HG02678 (cell line): ENCODE results near the gene POU2F3.
A peak's percentile ranks its signal among the peaks of the same experiment; 100 is the strongest.

Experiments used
- ATAC-seq: cut with Tn5 transposase; IDR thresholded peaks from one replicate; pipeline ENCODE4 v1.9.1; 2021; ENCODE audit warnings: mild to moderate bottlenecking, moderate library complexity; ENCODE audit not compliant: unreplicated experiment

Gene POU2F3

GRCh38 chr11:120310870-120311269 lies 70.9 kb downstream of the POU2F3 start:
- ATAC-seq: no peak

DNA sequence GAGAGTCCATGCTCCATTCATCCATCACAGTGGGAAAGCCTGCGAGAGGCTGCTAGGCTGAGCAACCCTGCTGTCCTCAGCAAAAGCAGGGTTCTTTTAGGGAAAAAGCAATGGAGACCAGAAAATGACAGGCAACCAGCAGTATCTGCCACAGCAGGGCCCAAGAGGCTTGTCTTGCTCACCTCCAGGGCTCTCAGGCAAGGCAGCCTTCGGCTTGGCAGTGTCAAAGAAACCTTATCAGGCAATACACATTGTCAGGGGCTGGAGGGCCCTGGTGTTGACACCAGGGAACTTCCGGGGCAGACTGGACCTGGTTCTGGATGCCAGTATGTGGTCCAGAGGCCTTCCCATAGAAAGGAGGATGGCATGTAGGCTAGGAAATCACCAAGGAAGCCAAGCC lies 74.9 kb downstream of the POU2F3 start:
- no peak for ATAC-seq

GRCh38 chr11:120316880-120317688 lies 77.1 kb downstream of the POU2F3 start:
- no peak for ATAC-seq

DNA sequence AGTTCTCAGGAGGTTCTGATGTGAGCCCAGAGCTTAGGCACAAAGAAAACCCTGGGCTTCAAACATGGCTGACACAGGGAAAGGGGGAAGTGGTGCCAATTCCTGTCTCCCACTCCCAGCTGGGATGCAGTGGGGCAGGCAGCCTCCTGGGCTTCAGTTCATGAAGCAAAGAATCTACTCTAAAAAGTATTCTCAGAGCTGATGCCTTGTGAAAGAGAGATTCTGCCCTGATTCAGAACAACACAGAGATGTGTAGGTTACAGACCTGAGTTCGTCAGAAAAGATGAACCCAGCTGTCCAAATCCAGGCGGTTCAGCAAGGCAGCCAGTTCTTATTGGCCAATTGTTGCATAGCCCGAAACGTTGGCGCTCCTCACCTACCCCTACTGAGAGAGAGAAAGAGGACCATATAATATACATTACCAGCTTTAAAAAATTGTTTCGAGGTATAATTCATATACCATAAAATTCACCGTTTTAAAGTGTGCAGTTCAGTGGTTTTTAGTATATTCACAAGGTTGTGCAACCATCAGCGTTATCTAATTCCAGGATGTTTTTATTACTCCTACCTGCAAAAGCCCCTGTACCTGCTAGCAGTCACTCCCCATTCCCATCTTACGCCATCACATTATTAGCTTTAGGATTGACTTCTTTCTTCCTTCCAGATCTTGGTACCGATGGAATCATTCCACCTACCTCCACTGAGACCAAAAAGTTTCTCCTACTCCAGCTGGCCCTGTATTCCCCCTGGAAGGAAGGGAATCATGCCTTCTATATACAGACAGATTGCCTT lies 77.9 kb downstream of the POU2F3 start:
- ATAC-seq: no peak

DNA sequence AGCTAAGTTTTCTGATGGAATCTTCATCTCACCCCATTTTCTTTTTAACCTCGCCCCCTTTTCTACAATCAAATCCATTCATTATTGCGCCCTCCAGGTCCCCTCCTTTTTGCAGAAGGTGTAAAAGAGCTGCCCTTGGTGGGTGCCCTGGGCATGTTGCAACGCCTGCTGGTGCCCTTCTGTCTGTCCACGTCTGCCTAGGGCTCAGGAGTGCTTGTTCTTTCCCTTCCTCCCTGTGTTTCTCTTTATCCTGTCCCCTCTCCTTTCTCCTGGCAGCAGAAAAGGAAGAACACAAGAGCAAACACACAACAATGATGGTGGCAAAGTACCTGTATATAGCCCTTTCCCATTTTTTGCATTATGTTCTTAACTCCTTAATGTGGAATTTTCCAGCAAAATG lies 79.0 kb downstream of the POU2F3 start:
- no peak for ATAC-seq

GRCh38 chr11:120324932-120325810 lies 85.2 kb downstream of the POU2F3 start, which contains the start of gene TLCD5:
TLCD5 (plus strand) TSS chr11:120325299; CDS start chr11:120327442, 2,143 bp downstream.
- peak; percentile 41 for ATAC-seq

DNA sequence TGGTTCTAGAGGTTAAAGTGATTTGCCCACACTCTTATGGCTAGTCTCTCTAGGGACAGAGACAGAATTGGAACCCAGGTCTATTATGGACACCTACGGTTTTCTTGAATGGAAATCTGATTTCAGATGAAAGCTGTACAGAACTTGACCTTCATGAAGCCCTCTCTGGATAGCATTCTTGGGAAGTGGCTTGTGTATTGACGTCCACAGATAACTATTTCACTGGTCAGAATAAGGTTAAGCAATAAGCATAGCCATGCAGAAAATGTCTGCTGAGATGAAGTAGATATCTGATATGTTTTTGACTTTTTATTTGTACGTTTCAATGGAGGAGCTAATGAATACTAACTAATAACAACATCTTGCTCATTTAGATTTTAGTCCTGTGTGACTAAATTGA lies 86.3 kb downstream of the POU2F3 start:
- ATAC-seq: no peak

- ATAC-seq: no peak
Observed at GRCh38 chr11:120326845-120327281, 86.9 kb downstream of the POU2F3 start.

DNA sequence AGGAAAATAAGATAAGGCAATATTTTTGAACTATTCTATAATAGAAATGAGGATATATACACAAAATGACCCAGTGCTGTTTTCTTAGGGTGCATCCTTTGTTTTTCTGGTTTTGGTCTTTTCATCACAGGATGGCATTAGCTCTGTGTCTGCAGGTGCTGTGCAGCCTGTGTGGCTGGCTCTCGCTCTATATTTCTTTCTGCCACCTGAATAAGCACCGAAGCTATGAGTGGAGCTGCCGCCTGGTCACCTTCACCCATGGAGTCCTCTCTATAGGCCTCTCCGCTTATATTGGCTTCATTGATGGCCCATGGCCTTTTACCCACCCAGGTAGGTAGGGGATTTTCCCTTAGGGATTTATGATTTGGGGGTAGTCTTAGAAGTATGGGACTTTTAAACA lies 87.4 kb downstream of the POU2F3 start:
- ATAC-seq: no peak

- no peak for ATAC-seq
Observed at GRCh38 chr11:120329556-120329955, 89.6 kb downstream of the POU2F3 start.

DNA sequence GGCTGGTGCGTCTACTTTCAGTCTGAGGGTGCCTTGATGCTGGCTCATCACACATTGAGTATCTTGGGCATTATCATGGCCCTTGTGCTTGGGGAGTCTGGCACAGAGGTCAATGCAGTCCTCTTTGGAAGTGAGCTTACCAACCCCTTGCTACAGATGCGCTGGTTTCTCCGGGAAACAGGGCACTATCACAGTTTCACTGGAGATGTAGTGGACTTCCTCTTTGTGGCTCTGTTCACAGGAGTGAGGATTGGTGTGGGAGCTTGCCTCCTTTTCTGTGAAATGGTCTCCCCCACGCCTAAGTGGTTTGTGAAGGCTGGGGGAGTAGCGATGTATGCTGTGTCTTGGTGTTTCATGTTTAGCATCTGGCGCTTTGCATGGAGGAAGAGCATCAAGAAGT lies 90.1 kb downstream of the POU2F3 start:
- no peak for ATAC-seq

GRCh38 chr11:120331301-120331996 lies 91.5 kb downstream of the POU2F3 start:
- no peak for ATAC-seq

DNA sequence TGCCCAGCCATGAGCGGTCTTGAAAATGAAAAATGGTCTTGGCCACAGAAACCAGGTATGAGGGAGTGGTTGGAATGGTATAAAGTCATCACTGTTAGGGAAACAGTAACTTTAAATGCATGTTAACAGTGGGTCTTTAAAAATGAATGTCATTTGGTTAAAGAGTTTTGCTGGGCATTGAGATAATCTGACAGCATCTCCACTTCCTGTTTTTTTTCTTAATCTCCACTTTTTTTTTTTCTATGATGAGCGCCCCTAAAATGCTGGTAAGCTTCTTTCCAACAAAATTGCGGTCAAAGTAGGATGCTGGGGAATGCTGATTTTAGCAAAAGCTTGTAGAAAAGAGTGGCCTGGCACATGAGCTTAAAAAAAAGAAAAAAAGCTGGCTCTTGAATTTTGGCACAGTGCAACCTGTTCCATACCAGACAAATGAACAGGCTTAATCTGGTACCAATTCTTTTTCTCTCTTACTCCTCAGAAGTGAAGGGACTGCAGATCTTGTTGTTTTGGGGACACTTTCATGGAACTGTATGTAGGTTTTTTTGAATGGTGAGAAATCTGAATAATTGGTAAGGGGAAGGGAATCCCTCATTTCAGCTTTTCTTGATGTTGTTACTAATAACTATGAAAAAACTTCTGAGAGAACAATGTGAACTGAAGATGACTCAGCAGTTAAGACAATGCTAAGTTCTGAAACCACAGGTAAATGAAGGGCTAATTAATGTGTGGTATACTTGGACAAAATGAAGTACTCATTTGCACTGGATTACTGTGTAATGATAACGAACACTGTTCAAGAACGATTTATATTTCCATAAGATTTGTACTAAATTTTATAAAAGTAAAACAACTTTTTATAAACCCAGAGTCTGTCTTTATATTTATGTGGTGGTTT lies 93.1 kb downstream of the POU2F3 start:
- no peak for ATAC-seq

DNA sequence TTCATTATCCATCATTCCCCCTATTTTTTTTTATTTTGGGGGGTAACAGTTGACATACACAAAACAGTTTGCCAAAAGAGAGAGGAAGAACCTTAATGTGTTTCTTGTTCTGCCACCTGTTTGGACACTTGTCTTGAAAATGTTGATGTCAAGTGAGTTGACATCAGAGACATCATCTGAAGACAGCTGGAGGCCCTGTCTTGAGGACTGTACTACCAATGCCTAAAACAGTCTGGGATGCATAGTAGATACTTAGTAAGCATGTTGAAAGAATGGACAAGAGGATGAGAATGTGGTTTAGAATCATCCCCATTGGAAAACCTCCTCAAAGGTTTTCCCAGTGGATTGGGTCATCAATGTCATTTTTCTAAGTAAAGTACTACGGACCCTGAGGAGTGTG lies 93.9 kb downstream of the POU2F3 start:
- ATAC-seq: no peak

GRCh38 chr11:120334332-120334731 lies 94.4 kb downstream of the POU2F3 start:
- ATAC-seq: no peak

DNA sequence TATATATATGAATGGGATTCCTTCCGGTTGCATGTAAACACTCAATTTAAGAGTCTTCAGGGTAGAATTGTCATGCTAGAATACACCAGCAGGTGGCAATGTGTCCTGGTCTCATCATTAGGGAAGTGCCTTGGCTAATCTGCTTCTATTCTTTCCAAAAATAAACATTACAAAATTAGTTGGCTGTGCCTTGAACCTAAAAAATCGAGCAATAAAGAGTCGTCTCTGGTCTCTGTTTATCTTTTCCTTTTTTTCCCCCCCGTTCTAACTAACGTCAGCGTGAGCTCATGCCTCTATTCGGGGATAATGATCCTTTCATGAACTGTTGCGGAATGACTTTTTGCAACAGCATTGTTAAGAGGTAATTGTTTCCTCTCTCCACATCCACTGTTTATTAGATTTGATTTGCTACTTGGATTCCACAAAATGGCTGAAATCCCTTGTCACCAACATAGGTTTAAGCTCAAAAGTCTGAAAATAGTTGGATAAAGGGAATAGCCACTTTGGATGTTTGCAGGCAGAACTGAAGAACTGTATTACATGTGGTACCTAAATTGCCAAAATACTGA lies 95.0 kb downstream of the POU2F3 start:
- ATAC-seq: no peak

DNA sequence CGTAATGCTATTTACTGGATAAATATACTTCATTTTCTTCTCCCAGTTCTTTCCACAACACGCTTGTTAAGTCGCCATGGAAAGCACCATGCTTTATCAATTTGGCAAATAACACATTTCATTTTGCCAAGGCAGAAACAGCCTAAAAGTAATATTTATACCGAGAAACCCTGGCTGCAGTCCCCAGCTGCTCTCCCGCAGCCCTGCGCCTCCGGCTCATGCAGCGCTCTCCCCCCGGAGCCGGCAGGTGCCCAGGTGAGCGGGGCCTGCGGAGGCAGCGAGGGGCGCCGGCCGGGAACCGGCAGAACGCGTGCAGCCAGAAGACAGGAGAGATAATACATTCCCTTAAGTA lies 95.6 kb downstream of the POU2F3 start:
- ATAC-seq: peak; percentile 14

DNA sequence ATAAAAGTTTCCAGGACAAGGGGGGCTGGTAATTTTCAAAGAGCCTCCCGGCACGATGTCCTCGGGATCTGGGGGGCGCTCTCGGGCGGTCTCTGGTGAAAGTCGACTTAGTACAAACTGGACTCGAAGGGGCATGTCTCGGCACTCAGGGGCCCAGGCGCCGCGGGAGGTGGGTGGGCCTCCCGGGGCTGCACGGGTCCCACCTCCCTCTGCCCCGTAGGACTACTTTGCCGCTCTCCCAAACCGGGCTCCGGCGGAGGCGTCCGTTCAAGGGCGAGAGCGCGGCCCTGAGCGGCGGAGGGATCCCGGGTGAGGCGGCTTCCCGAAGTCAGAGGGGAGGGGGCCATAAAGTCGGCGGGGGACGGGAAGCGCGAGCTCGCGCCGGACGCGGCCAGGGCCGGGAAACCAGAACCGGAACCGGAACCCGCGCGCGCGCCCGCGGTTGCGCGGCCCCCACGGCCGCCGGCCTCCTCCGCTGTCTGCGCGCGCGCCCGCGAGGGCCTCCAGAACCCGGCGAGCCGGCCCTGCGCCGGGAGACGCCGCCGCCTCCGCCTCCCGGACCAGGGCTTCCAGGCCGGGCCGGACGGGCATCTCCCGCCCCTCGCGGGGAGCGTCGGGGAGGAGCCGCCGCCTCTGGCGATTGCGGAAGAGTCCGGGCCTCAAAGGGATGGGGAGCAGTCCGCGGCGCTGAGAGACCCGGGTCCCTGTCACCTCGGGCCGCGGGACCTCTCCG lies 96.1 kb downstream of the POU2F3 start, which contains the start of gene ARHGEF12:
Gene ARHGEF12, plus strand, starts transcription at position 506 of the 733 bp plus-strand sequence. CDS start 831 bp downstream, outside the sequence.
- peak; percentile 66 for ATAC-seq
